ENCODE measurements around the gene STON2.

STON2 gene

DNA sequence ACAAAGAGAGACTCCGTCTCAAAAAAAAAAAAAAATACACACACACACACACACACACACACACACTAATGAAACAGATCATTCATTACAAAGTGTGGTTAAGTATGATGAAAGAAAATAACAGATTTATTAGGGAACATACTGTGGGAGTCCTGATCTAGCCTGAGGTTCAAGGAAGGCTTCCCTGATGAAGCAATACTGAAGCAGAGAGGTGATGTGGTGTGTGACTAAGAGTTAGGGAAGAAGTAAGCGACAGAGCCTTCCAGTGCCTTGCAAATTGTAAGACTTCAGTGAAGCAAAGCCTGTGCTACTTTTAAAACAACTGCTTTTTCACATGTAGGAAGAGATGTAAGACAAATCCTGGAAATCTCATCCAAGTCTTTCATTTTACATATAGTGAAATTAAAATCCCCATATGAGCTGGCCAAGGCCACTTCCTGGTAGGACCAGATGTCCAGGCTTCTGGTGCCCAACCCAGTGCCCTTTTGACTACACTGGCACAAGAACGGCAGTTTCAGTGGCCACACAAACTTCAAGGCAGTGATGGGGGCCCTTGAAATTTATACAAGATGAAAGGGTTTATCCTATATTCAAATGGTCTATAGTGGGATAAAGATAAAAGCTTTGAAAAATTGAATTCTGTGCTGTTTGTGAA is 86.2 kb downstream of the STON2 start:
- Histone ChIP-seq H3K4me3 (replicated peaks; ENCODE audit: low read depth, low read length) (no peak overlapping the region), H3K36me3 (ENCODE audit: control insufficient read depth, insufficient read depth, low read length) (no peaks in the 10 kb centered on the region), H3K27me3 (replicated peaks; ENCODE audit: control insufficient read depth, insufficient read depth, low read length) (no peaks in the 10 kb centered on the region)
- DNase-seq (ENCODE audit: extremely low read depth, insufficient read length): no peak
- no peak for TF ChIP-seq CTCF (IDR thresholded peaks at IDR 0.05; ENCODE audit: insufficient read depth, low read length, poor library complexity, severe bottlenecking)

- no peak overlapping the region for H3K4me3 ChIP-seq (replicated peaks; ENCODE audit: low read depth, low read length)
- no peak for DNase-seq (ENCODE audit: extremely low read depth, insufficient read length)
Measured at GRCh38 chr14:81313200-81313599, 86.9 kb downstream of the STON2 start.

DNA sequence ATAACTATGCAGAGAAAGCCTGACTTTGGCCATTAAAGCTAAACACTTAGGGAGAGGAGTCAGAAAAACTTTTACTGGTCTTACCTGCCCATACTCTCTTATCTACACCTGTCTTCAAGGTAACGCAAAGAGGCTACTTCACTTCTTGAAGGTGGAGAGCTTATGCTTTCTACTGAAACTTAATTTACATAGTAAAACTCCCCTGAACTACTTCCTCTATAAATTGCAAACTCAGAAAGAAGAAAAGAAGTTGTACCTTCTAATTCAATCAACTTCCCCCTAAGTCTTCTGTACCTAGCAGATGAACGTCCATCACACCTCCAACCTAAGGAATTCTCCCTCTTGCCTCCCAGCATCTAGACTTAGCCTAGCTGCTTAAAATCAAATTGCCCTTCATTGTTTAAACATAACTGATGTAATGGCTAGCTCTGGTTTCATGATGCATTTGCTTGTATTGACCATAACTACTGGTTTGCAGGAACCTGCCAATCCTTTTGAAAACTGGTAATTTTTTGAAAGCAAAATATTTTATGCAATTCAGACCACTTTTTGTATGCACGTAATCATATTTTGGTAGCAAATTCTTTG is 87.7 kb downstream of the STON2 start:
- no peaks in the 10 kb centered on the region for H3K27me3 ChIP-seq (replicated peaks; ENCODE audit: control insufficient read depth, insufficient read depth, low read length)
- no peak for DNase-seq (ENCODE audit: extremely low read depth, insufficient read length)
- no peaks in the 10 kb centered on the region for H3K36me3 ChIP-seq (ENCODE audit: control insufficient read depth, insufficient read depth, low read length)
- H3K4me3 ChIP-seq (replicated peaks; ENCODE audit: low read depth, low read length): no peak overlapping the region
- TF ChIP-seq CTCF (IDR thresholded peaks at IDR 0.05; ENCODE audit: insufficient read depth, low read length, poor library complexity, severe bottlenecking): no peak

More at GRCh38 chr14:81313200-81313599, 86.9 kb downstream of the STON2 start:
- TF ChIP-seq CTCF (IDR thresholded peaks at IDR 0.05; ENCODE audit: insufficient read depth, low read length, poor library complexity, severe bottlenecking): no peak
- Histone ChIP-seq H3K27me3 (replicated peaks; ENCODE audit: control insufficient read depth, insufficient read depth, low read length) (no peaks in the 10 kb centered on the region), H3K36me3 (ENCODE audit: control insufficient read depth, insufficient read depth, low read length) (no peaks in the 10 kb centered on the region)

DNA sequence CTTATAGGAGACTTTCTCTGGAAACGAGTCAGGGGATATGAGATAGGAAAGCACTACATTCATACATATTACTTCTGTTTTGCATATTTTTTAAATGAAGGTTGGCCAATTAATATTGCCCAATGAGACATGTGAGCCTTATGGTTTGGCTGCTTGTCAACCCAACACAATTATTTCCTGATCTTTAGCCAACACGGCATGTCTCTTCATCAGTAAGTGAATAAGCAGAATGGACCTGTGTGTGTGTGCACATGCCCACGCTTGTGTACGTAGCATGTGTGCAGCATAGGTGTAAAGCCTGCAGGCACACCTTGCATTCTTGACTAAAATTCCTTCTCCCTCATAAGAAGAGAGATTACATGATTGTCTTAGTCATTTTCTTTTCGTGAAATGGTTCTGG is 88.3 kb downstream of the STON2 start:
- no peak for DNase-seq (ENCODE audit: extremely low read depth, insufficient read length)
- TF ChIP-seq CTCF (IDR thresholded peaks at IDR 0.05; ENCODE audit: insufficient read depth, low read length, poor library complexity, severe bottlenecking): no peak
- no peaks in the 10 kb centered on the region for H3K27me3 ChIP-seq (replicated peaks; ENCODE audit: control insufficient read depth, insufficient read depth, low read length)
- H3K36me3 ChIP-seq (ENCODE audit: control insufficient read depth, insufficient read depth, low read length): no peaks in the 10 kb centered on the region
- H3K4me3 ChIP-seq (replicated peaks; ENCODE audit: low read depth, low read length): no peak overlapping the region

GRCh38 chr14:81311141-81311540 is 89.0 kb downstream of the STON2 start:
- no peaks in the 10 kb centered on the region for H3K36me3 ChIP-seq (ENCODE audit: control insufficient read depth, insufficient read depth, low read length)
- no peaks in the 10 kb centered on the region for H3K27me3 ChIP-seq (replicated peaks; ENCODE audit: control insufficient read depth, insufficient read depth, low read length)
- TF ChIP-seq CTCF (IDR thresholded peaks at IDR 0.05; ENCODE audit: insufficient read depth, low read length, poor library complexity, severe bottlenecking): no peak
- no peak overlapping the region for H3K4me3 ChIP-seq (replicated peaks; ENCODE audit: low read depth, low read length)
- no peak for DNase-seq (ENCODE audit: extremely low read depth, insufficient read length)

All from GM06990 (cell line).